Peyer's patch (tissue), 4 donors: Measurements from ENCODE around the gene PARD3B.

Source experiments
- CTCF ChIP-seq, 6 experiments: fragments of 450-650 bp in 4 of 6; fragments of 200-600 bp in 2 of 6; sonication (generic) in 1 of 6; IDR thresholded peaks; one replicate each; pipeline ENCODE4 v1.5.1; 2017 to 2019; ENCODE audit warnings: antibody characterized with exemption in 6 of 6, mild to moderate bottlenecking in 3 of 6, moderate library complexity in 1 of 6
- POLR2A ChIP-seq, 2 donors: fragments of 450-650 bp; IDR thresholded peaks; one replicate each; pipeline ENCODE4 v1.5.1; 2017; ENCODE audit warnings: antibody characterized with exemption in 2 of 2, mild to moderate bottlenecking in 2 of 2, moderate library complexity in 2 of 2

- TF ChIP-seq POLR2A (IDR thresholded peaks at IDR 0.05) (no peak), CTCF (IDR thresholded peaks at IDR 0.05) (no peak)
These were observed 1084.0 kb downstream of the PARD3B start for GRCh38 chr2:205629091-205629776.
